Kidney capillary endothelial cell (primary cell): ENCODE measurements around the gene KCNB1.

ENCODE experiments used
- DNase-seq: peaks from one replicate; pipeline ENCODE4 v3.0.0-alpha.2; 2018; ENCODE audit warnings: low spot score

Gene KCNB1

GRCh38 chr20:49482621-49483017 lies at the start of gene KCNB1:
Gene KCNB1, minus strand, starts transcription at chr20:49482668. Its CDS starts 188 bp downstream, at chr20:49482480.
- DNase-seq, result peak; percentile 9

GRCh38 chr20:49529470-49529869 lies 47.0 kb upstream of the KCNB1 start:
- no peak for DNase-seq

GRCh38 chr20:49526568-49526967 lies 44.1 kb upstream of the KCNB1 start:
- no peak for DNase-seq

GRCh38 chr20:49526056-49526455 lies 43.6 kb upstream of the KCNB1 start:
- DNase-seq, result no peak

GRCh38 chr20:49523767-49524360 lies 41.4 kb upstream of the KCNB1 start:
- DNase-seq, result no peak

- DNase-seq, result no peak
Observed at GRCh38 chr20:49521356-49521755, 38.9 kb upstream of the KCNB1 start.

- no peak for DNase-seq
Observed at GRCh38 chr20:49519777-49520359, 37.4 kb upstream of the KCNB1 start.

- DNase-seq, result no peak
Observed at GRCh38 chr20:49519212-49519712, 36.8 kb upstream of the KCNB1 start.

GRCh38 chr20:49518576-49518975 lies 36.1 kb upstream of the KCNB1 start:
- DNase-seq, result no peak

- DNase-seq, result no peak
Observed at GRCh38 chr20:49517805-49518100, 35.3 kb upstream of the KCNB1 start.

- no peak for DNase-seq
Observed at GRCh38 chr20:49516916-49517804, 34.7 kb upstream of the KCNB1 start.

- no peak for DNase-seq
Observed at GRCh38 chr20:49515586-49515985, 33.1 kb upstream of the KCNB1 start.

GRCh38 chr20:49513517-49513916 lies 31.0 kb upstream of the KCNB1 start:
- DNase-seq, result no peak

- no peak for DNase-seq
Observed at GRCh38 chr20:49513009-49513408, 30.5 kb upstream of the KCNB1 start.

GRCh38 chr20:49511788-49512525 lies 29.5 kb upstream of the KCNB1 start:
- DNase-seq, result no peak

- DNase-seq, result no peak
Observed at GRCh38 chr20:49510562-49511122, 28.2 kb upstream of the KCNB1 start.

GRCh38 chr20:49508435-49509199 lies 26.1 kb upstream of the KCNB1 start:
- DNase-seq, result peak; percentile 30

GRCh38 chr20:49507741-49508434 lies 25.4 kb upstream of the KCNB1 start:
- DNase-seq, result no peak

- peak; percentile 34 for DNase-seq
Observed at GRCh38 chr20:49505518-49505917, 23.1 kb upstream of the KCNB1 start.

- DNase-seq, result no peak
Observed at GRCh38 chr20:49503176-49503575, 20.7 kb upstream of the KCNB1 start.

- no peak for DNase-seq
Observed at GRCh38 chr20:49501917-49502316, 19.4 kb upstream of the KCNB1 start.
